ENCODE data around the gene ATP8B2.
"Not testable (repeated sequence)": the region's sequence is repeated elsewhere in the genome, so short reads cannot be mapped to it uniquely, and the experiment has no call there.

ATP8B2 gene

DNA sequence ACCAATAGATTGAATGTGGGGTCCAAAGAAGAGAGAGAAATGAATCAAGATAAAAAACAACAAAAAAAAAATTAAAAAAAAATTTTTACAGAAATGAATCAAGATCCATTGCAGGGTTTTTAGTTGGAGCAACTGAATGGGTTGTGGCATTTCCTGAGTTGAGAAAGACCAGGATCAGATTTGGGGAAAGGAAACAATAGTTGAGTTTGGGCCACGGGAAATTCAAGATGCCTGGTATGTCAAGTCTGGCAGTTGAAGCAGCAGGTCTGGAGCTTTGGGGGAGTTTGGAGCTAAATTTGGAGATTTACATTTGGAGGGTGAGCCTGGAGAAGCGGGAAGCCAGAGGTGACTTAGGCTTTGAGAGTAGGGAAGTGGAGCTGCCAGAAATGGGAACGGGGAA is 22.6 kb downstream of the ATP8B2 start:
- DNase-seq = no peak

- no peak for DNase-seq
Measured at GRCh38 chr1:154348429-154349076, 23.2 kb downstream of the ATP8B2 start.

DNA sequence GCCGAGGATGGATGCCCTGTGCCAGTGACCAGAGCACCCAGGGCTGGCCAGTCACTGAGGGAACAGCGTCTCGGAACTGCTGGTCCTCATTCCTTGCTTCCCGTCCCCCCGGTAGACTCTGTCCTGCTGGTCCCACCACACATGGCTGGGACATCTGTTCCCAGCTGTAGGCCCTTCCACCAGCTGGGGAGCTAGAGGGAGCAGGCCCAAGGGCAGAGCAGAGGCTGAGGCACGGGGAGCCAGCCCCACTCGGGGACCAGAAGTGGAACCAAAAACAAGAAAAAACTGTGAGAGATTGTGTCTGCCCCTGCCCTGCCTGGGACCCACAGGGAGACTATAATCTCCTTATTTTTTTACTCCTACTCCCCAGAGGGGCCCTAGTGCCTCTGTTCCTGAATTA is 23.8 kb downstream of the ATP8B2 start:
- DNase-seq = no peak

DNA sequence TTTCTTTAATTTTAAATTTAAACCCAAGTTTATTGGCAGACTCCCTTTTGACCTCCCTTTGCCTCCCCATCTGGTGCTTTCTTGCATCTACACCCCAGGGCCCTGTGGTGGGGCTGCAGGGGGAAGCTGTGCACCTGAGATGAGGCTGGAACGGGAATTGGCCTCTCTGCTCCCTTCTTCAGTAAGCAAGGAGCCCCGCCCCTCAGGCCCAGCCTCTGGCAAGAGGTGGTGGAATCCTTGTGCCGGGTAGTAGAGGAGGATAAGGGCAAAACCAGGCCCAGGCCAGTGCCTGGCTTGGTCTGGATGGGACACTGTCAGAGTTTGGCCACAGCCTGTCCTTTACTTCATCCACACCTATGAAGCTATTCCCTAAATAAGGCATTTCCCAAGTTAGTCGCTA is 25.1 kb downstream of the ATP8B2 start:
- DNase-seq = no peak

DNA sequence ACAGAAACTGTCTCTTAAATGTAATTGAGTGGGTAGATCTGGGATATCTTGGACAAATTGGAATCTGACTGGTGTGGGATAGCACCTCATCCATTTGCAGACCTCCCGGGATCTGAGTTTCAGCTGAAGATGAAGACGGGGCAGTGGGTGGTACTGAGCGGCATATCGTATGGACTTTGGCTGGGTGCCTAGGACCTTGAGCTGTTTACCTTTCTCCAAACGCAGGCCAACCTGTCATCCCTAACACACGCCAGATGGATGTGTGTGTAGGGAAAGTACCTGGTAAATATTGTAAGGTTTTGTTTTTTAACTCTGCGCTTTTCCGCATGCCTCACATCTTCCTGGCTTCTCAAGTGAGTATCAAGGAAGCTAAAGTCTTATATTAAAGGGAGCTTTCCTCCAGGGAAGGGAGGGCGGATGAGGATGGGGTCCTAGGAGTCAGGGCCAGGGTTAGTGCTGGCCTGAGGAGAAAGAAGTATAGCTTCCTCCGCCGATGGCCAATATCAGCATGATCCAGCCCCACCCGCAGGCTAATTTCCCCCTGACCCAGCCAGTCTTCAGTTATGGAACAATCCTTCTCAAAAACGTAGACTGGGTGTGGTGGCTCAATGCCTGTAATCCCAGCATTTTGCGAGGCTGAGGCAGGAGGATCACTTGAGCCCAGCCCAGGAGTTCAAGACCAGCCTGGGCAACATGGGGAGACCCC is 26.2 kb downstream of the ATP8B2 start:
- no peak for DNase-seq

GRCh38 chr1:154352245-154352580 is 26.9 kb downstream of the ATP8B2 start:
- DNase-seq = no peak

DNA sequence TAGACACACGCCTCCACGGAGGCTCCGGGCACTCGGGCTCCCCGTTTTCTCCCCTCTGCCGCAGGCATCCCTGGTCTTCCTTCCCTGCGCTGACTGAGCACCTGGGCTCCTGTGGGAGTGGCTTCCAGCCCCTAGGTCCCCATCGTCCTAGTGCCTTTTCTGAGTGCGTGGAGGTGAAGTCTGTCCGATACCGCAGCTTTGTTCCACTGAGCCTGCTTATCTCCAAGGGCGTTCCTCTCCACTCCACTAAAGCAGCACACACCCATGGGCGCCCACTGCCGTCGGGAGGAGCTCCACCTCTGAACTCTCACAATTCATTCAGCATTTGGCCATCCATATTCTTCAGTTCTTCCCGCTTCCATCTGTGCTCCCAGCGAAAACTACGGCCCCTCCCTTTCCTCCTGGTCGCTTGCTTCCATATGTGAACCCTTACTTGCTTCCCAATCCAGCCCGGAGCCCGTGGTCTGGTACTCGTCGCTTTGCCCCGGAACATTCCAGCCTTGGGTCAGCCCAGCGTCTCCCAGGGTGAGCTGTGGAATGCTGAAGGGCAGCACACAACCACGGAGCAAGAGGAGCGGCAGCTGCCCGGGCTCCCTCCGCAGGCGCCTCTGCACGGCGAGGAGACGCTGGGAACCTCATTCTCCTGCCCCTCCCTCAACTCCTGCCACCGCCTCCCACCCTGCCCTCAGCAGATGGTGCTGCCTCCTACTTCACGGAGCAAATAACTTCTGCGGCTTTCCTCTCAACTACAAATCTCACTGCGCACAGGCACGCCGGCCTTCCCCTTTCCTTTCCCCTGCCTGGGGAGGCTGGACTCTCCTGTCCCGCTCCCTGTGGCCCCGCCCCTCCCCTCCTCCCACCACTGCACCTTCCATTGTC is 27.5 kb downstream of the ATP8B2 start:
- peak; percentile 30 to 43 for DNase-seq

GRCh38 chr1:154353460-154353904 is 28.2 kb downstream of the ATP8B2 start:
- peak in 1 of 2 donors; percentile 28 for DNase-seq

GRCh38 chr1:154353966-154354365 is 28.6 kb downstream of the ATP8B2 start:
- no peak for DNase-seq

DNA sequence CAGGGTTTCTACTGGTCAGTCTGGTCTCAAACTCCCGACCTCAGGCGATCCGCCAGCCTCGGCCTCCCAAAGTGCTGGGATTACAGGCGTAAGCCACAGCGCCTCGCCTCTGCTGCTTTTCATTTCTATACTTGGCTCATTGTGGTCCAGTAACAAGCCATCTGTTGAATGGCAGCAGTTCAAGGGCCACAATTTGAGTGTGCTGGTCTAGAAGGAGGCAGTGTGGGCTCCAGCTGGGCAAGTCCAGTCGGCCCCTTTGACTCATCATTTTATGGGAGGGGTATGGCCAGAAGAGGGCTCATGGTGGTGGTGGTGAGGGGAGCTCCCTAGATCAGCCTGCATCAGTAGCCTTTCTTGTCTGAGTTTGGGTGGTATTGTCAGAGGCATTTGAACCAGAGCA is 33.2 kb downstream of the ATP8B2 start:
- no peak for DNase-seq

DNA sequence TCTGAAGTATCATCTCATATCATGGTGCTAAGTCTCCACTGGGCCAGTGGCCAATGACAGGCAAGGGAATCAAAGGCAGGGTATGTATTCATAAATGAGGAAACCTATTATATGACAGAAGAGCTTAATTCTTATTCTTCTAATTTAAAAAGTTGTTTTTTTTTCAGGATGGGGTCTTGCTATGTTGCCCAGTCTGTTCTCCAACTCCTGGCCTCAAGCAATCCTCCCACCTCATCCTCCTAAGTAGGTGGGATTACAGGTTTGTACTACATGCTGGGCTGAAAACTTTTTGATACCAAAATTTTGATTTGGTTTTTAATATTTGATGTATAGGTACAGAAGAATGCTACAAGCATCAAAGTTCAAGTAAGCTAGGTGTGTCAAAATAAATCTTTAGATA is 35.0 kb downstream of the ATP8B2 start:
- DNase-seq = no peak

- DNase-seq = not testable (repeated sequence)
Measured at GRCh38 chr1:154360881-154361280, 35.6 kb downstream of the ATP8B2 start.

GRCh38 chr1:154361357-154361756 is 36.0 kb downstream of the ATP8B2 start:
- no peak for DNase-seq

DNA sequence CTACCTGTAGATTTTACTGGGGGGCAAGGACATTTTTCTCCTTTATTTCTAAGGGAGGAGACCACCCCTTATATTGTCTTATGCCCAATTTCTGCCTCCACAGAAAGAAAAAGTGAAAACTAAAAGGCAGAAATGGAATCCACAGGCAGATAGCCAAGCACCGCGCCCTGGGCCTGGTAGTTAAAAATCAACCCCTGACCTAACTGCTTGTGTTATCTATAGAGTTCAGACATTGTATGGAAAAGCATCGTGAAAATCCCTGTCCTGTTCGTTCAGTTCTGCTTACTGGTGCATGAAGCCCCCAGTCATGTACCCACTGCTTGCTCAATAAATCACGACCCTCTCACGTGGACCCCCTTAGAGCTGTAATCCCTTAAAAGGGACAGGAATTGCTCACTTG is 46.1 kb downstream of the ATP8B2 start:
- DNase-seq = no peak

GRCh38 chr1:154373777-154374357 is 48.5 kb downstream of the ATP8B2 start:
- DNase-seq = peak in 1 of 2 donors; percentile 13

- no peak for DNase-seq
Measured at GRCh38 chr1:154379301-154379700, 54.0 kb downstream of the ATP8B2 start.

- no peak for DNase-seq
Measured at GRCh38 chr1:154384650-154385489, 59.5 kb downstream of the ATP8B2 start.

GRCh38 chr1:154386643-154387352 is 61.5 kb downstream of the ATP8B2 start:
- peak; percentile 67 to 72 for DNase-seq

- no peak for DNase-seq
Measured at GRCh38 chr1:154391086-154391770, 65.9 kb downstream of the ATP8B2 start.

DNA sequence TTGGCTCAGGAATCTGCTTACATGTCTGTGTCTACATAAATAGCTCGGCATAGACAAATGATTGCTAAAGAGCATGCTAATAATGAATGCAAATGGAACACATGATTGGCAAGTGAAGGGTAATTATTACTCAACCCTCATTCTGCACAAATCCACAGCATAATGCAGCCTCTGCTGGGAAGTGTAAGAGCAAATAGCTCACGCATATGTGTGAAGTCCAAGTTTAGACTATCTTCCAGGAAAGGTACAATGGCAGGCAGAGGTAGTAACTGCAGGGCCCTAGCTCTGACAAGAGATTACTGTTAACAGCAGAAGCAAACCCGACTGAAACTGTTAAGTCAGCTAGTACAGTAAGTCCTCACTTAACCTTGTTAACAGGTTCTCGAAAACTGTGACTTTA is 72.8 kb downstream of the ATP8B2 start:
- DNase-seq = no peak

GRCh38 chr1:154398678-154399077 is 73.4 kb downstream of the ATP8B2 start:
- DNase-seq = no peak
